Spinal cord (tissue), 10 donors: ENCODE measurements around the gene CHL1. TPM values are rescaled to one million over a fixed set of nuclear protein-coding genes. Genes with fewer than 3 reads are reported as not detected.

ENCODE experiments used
- DNase-seq, 6 donors: peaks; one replicate each; pipeline versions ENCODE4 v3.0.0 to v3.0.0-alpha.2; 2013 to 2015; ENCODE audit warnings: low spot score in 6 of 6, low read depth in 4 of 6
- H3K27ac ChIP-seq: one replicate; pipeline ENCODE4 v1.5.1; 2013; ENCODE audit warnings: low read depth, low read length, control low read depth
- H3K27me3 ChIP-seq: one replicate; pipeline ENCODE4 v1.6.1; 2013; ENCODE audit warnings: low read length; ENCODE audit not compliant: control insufficient read depth, insufficient read depth
- H3K36me3 ChIP-seq: one replicate; pipeline ENCODE4 v1.6.1; 2013; ENCODE audit warnings: low read length; ENCODE audit not compliant: control insufficient read depth, insufficient read depth
- H3K4me1 ChIP-seq: one replicate; pipeline ENCODE4 v1.6.1; 2013; ENCODE audit warnings: low read length; ENCODE audit not compliant: control insufficient read depth, insufficient read depth
- H3K4me3 ChIP-seq: one replicate; pipeline ENCODE4 v1.5.1; 2013; ENCODE audit warnings: low read depth, low read length, control low read depth
- H3K9me3 ChIP-seq: one replicate; pipeline ENCODE4 v1.6.1; 2013; ENCODE audit warnings: low read length; ENCODE audit not compliant: control insufficient read depth, insufficient read depth
- WGBS: methylation state at CpG from one replicate; pipeline ENCODE4 v1.1.5; 2013; ENCODE audit warnings: missing lambda C conversion rate; ENCODE audit not compliant: insufficient coverage; 5-methylcytosine and 5-hydroxymethylcytosine counted together
- long read RNA-seq, 4 donors: transcript quantifications; one replicate each; lab custom pipeline, GENCODE V29; 2026
- polyA plus RNA-seq, 2 donors: library from polyadenylated mRNA; unstranded; fragments of 120-200 nt; gene quantifications; one replicate each; pipeline ENCODE4 v1.2.1, GENCODE V29; 2013; ENCODE audit not compliant: insufficient read length in 2 of 2
- total RNA-seq, 2 donors: library from RNA; depleted of rRNA in 1 of 2; stranded (reverse); fragments of 120-200 nt in 1 of 2; fragments of >200 nt in 1 of 2; gene quantifications; one replicate each; pipeline versions ENCODE4 v1.2.3 to v1.2.4, GENCODE V29; 2013 to 2014
- donor health status: healthy.

Gene CHL1, protein sequence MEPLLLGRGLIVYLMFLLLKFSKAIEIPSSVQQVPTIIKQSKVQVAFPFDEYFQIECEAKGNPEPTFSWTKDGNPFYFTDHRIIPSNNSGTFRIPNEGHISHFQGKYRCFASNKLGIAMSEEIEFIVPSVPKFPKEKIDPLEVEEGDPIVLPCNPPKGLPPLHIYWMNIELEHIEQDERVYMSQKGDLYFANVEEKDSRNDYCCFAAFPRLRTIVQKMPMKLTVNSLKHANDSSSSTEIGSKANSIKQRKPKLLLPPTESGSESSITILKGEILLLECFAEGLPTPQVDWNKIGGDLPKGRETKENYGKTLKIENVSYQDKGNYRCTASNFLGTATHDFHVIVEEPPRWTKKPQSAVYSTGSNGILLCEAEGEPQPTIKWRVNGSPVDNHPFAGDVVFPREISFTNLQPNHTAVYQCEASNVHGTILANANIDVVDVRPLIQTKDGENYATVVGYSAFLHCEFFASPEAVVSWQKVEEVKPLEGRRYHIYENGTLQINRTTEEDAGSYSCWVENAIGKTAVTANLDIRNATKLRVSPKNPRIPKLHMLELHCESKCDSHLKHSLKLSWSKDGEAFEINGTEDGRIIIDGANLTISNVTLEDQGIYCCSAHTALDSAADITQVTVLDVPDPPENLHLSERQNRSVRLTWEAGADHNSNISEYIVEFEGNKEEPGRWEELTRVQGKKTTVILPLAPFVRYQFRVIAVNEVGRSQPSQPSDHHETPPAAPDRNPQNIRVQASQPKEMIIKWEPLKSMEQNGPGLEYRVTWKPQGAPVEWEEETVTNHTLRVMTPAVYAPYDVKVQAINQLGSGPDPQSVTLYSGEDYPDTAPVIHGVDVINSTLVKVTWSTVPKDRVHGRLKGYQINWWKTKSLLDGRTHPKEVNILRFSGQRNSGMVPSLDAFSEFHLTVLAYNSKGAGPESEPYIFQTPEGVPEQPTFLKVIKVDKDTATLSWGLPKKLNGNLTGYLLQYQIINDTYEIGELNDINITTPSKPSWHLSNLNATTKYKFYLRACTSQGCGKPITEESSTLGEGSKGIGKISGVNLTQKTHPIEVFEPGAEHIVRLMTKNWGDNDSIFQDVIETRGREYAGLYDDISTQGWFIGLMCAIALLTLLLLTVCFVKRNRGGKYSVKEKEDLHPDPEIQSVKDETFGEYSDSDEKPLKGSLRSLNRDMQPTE (N-terminal part only)
- total RNA-seq (100 to 1,000 TPM; 110 to 372 TPM), polyA plus RNA-seq (100 to 1,000 TPM; 110 to 219 TPM)
- long read RNA-seq, donor 1, full-length matches to known transcripts, result 5 of 19 reads
- long read RNA-seq, donor 1, partial matches to known transcripts, result 0 of 19 reads
- long read RNA-seq, donor 1, other reads (novel, unspliced or antisense), result 14 of 19 reads
- long read RNA-seq, donor 2, full-length matches to known transcripts, result 5 of 5 reads
- long read RNA-seq, donor 2, partial matches to known transcripts, result 0 of 5 reads
- long read RNA-seq, donor 2, other reads (novel, unspliced or antisense), result 0 of 5 reads
- long read RNA-seq, donor 3, partial matches to known transcripts, result 74 of 82 reads
- long read RNA-seq, donor 3, other reads (novel, unspliced or antisense), result 7 of 82 reads
- long read RNA-seq, donor 4, result 0 reads

DNA sequence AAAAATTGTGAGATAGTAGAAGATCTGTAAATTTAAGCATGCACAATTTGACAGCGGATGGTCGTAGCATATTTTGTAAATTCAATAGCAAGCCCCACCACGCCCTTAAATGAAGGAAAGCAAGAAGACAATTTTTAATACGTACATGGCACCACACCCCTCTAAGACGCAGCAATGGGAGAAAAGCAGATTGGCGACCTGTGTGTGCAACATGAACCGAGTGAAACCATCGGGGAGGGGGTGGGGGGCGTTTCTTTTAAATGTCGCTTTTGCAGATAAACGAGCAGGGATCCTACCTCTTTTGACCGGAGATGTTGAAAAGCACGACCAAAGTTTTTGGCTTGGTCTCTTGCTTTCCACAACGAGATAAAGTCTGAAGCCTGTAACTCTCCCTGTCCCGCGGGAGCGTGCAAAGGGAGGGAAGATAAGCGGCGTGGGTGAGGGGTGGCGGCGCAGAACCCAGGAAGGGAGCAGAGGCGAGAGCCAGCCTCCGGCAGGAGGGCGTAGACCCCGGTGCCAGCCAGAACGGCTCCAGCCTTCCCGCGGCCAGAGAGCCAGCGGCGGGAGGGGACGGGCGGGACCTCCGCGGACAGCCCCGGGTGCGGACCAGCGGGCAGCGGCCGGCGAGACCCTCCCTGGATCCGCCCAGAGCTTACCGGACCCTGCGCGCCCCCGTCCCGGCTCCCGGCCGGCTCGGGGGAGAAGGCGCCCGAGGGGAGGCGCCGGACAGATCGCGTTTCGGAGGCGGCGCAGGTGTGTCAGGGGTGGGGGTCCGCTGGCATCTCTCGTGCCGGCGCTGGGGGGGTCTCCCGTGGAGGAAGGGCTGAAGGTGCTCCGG is at the start of gene CHL1:
TSS of gene CHL1 (plus strand) at position 453 of the 838 bp plus-strand sequence. CDS start 123,014 bp downstream, outside the sequence.
- Histone ChIP-seq H3K4me1 (peaks cover 8% of the 10 kb centered on the region), H3K9me3 (no peaks in the 10 kb centered on the region), H3K27ac (peak within 1 kb of the TSS; percentile 87), H3K4me3 (peak within 1 kb of the TSS; percentile 85), H3K36me3 (no peaks in the 10 kb centered on the region), H3K27me3 (no peaks in the 10 kb centered on the region)
- DNase-seq, result peak in 2 of 6 donors; percentile 83 to 91
- WGBS, result under 1% methylated on average over 60 of the region's 64 CpGs

DNA sequence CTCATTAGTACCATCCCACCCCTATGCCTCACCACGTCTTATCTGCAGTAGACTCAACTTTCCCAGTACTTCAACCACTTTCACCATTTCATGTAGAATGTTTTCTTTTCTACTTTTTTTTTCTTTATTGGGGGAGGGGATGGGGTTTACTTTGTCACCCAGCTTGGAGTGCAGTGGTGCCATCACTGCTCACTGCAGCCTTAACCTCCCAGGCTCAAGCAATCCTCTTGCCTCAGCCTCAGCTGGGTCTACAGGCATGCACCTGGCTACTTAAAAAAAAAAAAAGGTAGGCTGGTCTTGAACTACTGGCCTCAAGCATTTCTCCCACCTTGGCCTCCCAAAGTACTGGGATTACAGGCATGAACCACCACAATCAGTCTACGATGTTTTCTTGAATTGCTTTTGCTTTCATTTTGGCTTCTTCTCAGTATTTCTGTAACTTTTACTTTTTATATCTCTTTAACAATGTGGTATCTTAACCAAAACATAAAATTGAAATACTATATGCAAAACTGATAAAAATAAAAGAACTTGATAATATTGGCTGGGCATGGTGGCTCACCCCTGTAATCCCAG is 44.9 kb upstream of the CHL1 start:
- Histone ChIP-seq H3K27me3 (no peaks in the 10 kb centered on the region), H3K36me3 (no peaks in the 10 kb centered on the region), H3K4me1 (no peaks in the 10 kb centered on the region), H3K9me3 (no peaks in the 10 kb centered on the region), H3K27ac (no peak overlapping the region), H3K4me3 (no peak overlapping the region)
- DNase-seq, result no peak
- WGBS, result no CpG with 5 or more reads among the region's 2 CpGs

DNA sequence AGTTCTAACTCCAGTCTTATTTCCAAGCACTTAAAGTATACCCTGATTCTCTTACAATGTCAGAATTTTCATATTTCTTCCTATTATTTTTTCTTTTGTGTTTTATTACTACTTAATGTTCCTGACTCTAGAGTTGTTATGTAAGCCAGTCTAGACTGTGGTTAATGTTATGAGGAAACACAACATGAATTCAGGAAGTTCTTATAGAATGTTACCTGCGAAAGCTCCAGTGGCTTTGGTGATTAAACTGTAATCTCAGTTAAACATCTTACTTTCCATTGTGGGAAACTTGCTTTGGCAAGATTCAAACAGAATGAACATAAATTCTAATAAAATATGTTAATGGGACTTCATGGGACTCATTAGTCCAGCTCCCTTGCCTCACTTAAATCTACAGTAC is 36.6 kb upstream of the CHL1 start:
- WGBS, result no CpG with 5 or more reads among the region's 1 CpG

DNA sequence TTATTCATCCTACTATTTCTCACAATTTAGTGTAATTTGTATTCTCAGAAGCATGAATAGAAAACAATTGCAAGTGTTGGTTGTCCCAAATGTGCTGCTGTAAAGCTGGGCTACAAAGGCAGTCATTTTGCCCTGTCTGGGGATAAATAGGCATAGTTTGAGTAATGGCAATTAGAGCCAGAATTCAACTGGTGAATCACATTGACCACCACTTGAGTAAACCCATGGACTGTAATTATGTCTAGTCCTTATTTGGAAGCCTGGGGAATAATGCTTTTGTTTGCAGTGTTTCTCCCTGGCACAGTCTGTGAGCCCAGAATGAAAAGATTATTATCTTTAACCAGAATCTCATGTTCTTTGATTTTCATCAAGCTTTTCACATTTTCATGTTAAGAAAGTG is 30.5 kb upstream of the CHL1 start:
- Histone ChIP-seq H3K4me1 (no peaks in the 10 kb centered on the region), H3K36me3 (no peaks in the 10 kb centered on the region), H3K27me3 (no peaks in the 10 kb centered on the region), H3K9me3 (no peaks in the 10 kb centered on the region), H3K27ac (no peak overlapping the region), H3K4me3 (no peak overlapping the region)
- DNase-seq, result peak in 2 of 6 donors; percentile 41 to 49

More for the DNA sequence above, 36.6 kb upstream of the CHL1 start:
- H3K4me1 ChIP-seq, result no peaks in the 10 kb centered on the region
- no peaks in the 10 kb centered on the region for H3K27me3 ChIP-seq
- no peaks in the 10 kb centered on the region for H3K36me3 ChIP-seq
- H3K27ac ChIP-seq, result no peak overlapping the region
- H3K4me3 ChIP-seq, result no peak overlapping the region
- no peak for DNase-seq
- no peaks in the 10 kb centered on the region for H3K9me3 ChIP-seq

DNA sequence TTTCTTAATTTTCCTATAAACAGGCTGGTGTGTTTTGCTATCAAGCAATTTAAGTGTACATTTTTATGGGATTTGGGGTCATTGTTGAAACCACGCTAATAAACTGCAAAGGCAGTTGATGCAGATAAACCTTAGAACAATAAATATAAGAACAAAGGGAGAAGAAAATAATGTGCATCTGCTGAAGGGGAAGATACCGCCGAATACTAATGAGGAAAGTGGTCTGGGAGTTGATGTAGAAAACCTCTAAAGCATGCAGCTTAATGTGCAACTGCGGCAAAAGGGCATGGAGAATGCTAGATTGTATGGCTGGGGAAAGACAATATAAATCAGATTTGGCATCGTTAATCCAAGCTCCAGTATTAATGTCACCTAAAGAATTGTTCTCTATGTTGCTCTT is 29.8 kb upstream of the CHL1 start:
- no peaks in the 10 kb centered on the region for H3K27me3 ChIP-seq
- WGBS, result 42% methylated on average over 2 of the region's 5 CpGs
- H3K36me3 ChIP-seq, result no peaks in the 10 kb centered on the region
- H3K9me3 ChIP-seq, result no peaks in the 10 kb centered on the region
- DNase-seq, result peak in 1 of 6 donors; percentile 82
- H3K27ac ChIP-seq, result no peak overlapping the region
- no peaks in the 10 kb centered on the region for H3K4me1 ChIP-seq
- H3K4me3 ChIP-seq, result no peak overlapping the region

DNA sequence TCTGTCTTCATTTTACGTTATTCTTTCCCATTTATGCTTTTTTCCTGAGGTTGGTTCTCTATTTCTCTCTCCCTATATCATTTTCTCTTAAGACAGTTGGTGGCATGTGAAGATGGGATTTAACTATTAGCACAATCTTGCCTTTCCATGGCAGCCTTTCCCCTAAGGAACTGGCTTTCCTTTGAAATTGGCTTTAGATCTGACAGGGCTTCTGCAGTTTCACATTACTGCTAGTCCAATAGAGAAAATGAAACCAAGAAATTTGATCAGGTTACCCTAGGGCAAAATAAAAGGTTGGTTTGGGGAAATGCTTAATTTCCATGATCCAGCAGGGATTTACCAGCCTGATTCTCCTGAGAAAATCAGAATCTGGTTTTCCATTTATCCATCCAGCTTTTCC is 22.7 kb upstream of the CHL1 start:
- Histone ChIP-seq H3K36me3 (no peaks in the 10 kb centered on the region), H3K27ac (no peak overlapping the region), H3K9me3 (no peaks in the 10 kb centered on the region), H3K4me1 (no peaks in the 10 kb centered on the region), H3K4me3 (no peak overlapping the region), H3K27me3 (no peaks in the 10 kb centered on the region)
- peak in 2 of 6 donors; percentile 26 to 32 for DNase-seq
- no CpG with 5 or more reads among the region's 1 CpG for WGBS

DNA sequence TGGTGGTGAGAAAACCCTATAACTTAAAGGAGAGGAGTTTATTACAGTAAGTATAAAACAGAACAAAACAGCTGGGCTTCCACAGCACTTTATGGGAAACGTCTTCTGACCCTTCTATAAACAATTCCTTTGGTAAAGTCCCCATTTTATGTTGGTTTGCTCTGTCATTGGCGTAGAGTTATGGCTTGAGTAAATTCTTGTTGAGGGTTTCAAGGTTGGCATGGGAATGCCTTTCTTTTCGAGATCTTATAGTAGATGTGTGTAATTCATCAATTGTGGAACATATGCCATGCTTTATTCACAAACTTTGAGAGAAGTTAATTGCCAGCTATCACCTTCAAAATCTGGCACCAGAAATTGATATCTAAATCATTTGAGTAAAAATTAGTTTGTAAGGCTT is 11.6 kb upstream of the CHL1 start:
- no peaks in the 10 kb centered on the region for H3K4me1 ChIP-seq
- no peaks in the 10 kb centered on the region for H3K9me3 ChIP-seq
- peak in 2 of 6 donors; percentile 59 to 70 for DNase-seq
- WGBS, result no CpG with 5 or more reads among the region's 3 CpGs
- no peaks in the 10 kb centered on the region for H3K36me3 ChIP-seq
- H3K27me3 ChIP-seq, result no peaks in the 10 kb centered on the region
- H3K4me3 ChIP-seq, result no peak overlapping the region
- peak overlapping the region; percentile 15 for H3K27ac ChIP-seq

DNA sequence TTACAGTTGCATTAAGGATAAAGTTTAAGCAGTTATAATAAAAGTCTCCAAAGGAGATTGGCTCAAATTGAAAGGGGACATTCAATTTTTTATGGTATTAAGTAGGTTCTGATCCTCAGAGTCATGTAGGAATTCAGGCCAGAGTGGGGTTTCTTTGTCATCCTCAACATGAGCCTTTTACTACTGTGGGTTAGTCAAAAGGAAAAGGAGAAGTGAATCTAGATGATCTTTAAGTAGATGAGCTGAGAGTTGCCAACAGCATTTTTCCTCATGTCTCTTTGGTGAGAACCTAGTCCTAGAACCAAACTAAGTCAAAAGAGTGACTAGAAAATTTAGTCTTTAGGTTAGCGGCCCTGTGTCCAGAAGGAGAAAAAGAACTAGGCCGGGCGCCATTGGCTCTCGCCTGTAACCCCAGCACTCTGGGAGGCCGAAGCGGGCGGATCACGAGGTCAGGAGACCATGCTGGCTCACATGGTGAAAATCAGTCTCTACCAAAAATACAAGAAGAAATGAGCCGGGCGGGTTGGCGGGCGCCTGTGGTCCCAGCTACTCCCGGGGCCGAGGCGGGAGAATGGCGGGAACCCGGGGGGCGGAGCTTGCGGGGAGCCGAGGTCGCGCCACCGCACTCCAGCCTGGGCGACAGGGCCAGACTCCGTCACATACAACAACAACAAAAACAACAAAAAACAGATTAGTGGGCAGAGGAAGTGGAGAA is 4.2 kb upstream of the CHL1 start:
- Histone ChIP-seq H3K27me3 (no peaks in the 10 kb centered on the region), H3K27ac (no peak overlapping the region), H3K4me3 (no peak overlapping the region), H3K4me1 (peaks cover 6% of the 10 kb centered on the region), H3K36me3 (no peaks in the 10 kb centered on the region), H3K9me3 (no peaks in the 10 kb centered on the region)
- WGBS, result 100% methylated on average over 3 of the region's 25 CpGs
- no peak for DNase-seq
